ENCODE results near the gene PAPPA. TPM values are rescaled to one million over a fixed set of nuclear protein-coding genes. Genes with fewer than 3 reads are reported as not detected.

PAPPA gene
- total RNA-seq, 1 experiment from 2014 or later = 1.9 TPM

DNA sequence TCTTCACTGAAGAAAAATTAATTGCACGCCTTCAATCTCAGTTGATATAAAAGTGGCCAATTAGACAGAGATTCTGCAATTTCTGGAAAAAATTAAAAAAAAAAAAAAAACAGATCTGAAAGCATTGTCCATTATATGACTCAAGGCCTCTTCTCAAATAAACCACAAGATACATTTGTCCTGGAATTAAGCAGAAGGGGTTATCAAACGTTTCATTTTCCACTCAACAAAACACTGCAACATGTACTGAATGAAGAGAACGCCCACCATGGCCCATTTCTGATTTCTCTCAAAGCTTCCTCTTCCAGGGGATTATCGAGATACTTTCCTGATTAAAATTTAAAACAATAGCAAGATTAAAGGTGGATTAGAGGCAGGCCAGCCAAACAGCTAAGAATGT lies 5.8 kb upstream of the PAPPA start:
- in situ Hi-C loops (cut with HindIII; ENCODE audit: low pct_unique_long_range_greater_than_20kb, low sequenced_read_pairs) = no loop called here
- DNase-seq (ENCODE audit: low read depth) = no peak

GRCh38 chr9:116149844-116150243 lies 3.7 kb upstream of the PAPPA start:
- in situ Hi-C loops (cut with HindIII; ENCODE audit: low pct_unique_long_range_greater_than_20kb, low sequenced_read_pairs) = no loop called here
- DNase-seq (ENCODE audit: low read depth) = no peak

DNA sequence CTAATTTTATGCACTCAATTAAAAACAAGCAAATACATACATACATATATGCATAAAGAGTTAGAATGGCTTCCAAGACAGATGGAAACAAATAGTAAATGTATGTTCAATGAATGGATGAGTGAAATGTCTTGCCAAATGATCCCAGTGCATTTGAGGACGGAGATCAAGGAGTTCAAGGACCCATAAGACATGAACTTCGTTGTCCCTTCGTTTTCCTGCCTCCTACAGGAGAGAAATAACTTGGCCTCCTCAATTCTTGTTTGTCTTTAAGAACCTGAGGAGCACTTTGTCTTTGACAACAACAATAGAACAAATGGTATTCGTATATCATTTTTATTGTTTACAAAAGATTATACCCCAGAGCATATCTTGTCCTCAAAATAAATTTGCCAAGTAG lies 2.4 kb upstream of the PAPPA start:
- DNase-seq (ENCODE audit: low read depth) = no peak
- in situ Hi-C loops (cut with HindIII; ENCODE audit: low pct_unique_long_range_greater_than_20kb, low sequenced_read_pairs) = no loop called here

DNA sequence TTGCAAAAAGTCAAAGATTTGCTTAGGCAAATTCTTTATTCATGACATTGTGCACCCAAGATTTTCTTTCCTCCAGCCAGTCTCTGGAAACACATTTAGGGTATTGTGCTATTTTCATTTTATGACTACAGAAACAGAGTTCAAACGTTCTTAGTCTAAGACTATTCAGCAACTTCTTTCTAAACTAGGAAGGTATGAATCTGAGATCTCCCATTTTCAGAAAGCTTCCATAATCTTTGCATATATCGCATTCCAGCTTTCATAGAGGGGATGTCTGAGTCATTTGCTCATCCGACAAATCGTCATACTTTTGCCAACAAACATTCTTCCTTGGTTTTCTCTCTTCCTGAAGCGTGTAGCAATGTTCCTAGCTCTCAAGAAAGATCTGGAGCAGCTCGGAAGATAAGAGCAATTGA lies 1.6 kb upstream of the PAPPA start:
- in situ Hi-C loops (cut with HindIII; ENCODE audit: low pct_unique_long_range_greater_than_20kb, low sequenced_read_pairs) = no loop called here
- peak; percentile 30 for DNase-seq (ENCODE audit: low read depth)

DNA sequence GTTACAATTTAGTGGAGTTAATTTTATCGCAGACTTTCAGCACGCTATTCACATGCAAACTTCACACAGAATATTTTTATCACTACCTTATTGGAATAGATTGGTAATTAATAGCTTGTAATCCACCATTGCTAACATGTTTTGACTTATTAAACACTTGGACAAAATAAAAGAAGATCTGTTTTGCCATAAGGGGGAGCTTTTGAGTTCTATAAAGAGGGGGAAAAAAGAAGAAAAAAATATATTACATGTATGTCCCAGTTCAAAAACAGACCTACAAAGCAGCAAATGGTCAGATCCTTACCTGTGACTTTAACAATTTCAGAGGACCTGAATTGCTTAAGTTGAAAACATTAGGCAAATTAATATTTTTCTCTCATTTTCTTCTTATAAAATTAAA lies 1.2 kb upstream of the PAPPA start:
- peak; percentile 63 for DNase-seq (ENCODE audit: low read depth)
- in situ Hi-C loops (cut with HindIII; ENCODE audit: low pct_unique_long_range_greater_than_20kb, low sequenced_read_pairs) = no loop called here

DNA sequence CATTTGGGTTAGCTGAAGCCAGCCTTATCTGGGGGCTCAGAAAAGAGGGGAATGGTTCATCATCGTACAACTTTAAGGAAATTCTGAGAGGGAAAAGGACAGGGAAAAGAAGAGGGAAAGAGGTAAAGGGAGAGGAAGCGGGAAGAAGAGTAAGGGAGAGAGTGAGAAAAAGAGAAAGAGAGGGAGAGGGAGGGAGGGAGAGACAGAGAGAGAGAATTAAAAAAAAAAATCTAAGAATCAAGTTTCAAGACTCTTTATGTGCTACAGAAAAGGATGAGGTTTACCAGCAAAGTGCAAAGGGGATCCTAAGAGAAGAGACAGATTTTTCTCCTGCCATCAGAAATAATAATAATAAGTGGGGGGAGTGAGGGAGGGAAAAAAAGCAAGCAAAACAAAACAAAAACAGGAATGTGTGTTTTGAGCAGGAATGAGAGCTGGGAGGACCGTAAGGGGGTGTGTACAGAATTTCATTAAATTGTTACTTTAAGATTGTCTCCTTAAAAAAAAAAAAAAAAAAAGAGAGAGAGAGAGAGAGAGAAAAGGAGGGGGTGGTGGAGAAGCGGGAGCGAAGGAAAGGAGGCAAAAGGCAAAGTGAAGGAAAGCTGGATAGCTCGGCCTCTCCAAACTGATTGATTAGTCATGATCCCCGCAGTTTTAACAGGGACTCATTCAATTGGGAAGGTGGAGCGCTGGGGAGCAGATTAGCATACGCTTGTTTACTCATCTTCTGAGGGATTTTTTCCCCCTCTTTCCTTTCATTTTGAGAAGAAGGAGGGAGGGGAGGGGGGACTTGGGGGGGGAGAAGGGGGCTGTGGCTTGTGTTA lies 438 bp upstream of the PAPPA start:
- peak; percentile 50 for DNase-seq (ENCODE audit: low read depth)
- in situ Hi-C loops (cut with HindIII; ENCODE audit: low pct_unique_long_range_greater_than_20kb, low sequenced_read_pairs) = no loop called here

DNA sequence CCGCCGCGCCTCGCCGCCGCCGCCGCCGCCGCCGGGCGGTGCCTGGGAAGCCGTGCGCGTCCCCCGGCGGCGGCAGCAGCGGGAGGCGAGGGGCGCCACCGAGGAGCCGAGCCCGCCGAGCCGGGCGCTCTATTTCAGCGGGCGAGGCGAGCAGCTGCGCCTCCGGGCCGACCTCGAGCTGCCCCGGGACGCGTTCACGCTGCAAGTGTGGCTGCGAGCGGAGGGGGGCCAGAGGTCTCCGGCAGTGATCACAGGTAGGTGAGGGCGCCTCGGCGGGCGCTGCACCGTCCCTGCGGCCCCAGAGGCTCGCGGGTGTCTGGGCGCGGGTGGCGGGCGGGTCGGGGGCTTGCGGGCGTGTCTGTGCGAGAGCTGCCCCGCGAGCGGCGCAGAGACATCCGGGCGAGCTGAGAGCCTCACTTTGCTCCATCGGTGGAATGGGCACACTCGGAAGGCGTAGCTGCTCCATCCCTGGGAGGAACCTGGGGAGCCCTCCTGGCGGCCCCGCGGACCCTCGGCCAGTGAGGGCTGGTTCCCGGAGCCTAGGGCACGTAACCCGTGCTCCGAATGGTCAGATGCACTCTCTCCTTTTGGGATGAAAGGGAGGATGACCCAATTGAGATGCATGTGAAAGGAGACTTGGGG lies 864 bp downstream of the PAPPA start:
- in situ Hi-C loops (cut with HindIII; ENCODE audit: low pct_unique_long_range_greater_than_20kb, low sequenced_read_pairs) = no loop called here
- no peak for DNase-seq (ENCODE audit: low read depth)

GRCh38 chr9:116154976-116155697 lies 1.5 kb downstream of the PAPPA start:
- DNase-seq (ENCODE audit: low read depth) = no peak

DNA sequence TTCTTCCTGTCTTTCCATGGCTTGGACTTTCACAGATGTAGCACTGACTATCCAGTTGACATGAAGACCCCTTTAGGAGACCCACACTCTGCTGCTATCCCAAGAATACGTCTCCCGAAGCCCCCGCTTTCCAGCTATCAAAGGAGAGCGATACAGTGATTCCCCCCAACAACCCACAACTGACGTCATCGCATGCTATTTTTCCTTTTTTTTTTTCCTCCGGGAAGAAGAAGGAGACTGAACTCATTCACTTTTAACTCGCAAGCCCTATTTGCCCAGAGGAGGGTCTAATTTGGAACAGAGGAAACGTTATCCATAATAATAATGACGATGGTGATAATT lies 2.1 kb downstream of the PAPPA start:
- in situ Hi-C loops (cut with HindIII; ENCODE audit: low pct_unique_long_range_greater_than_20kb, low sequenced_read_pairs) = no loop called here

More at GRCh38 chr9:116154976-116155697, 1.5 kb downstream of the PAPPA start:
- in situ Hi-C loops (cut with HindIII; ENCODE audit: low pct_unique_long_range_greater_than_20kb, low sequenced_read_pairs) = no loop called here

GRCh38 chr9:116156621-116157314 lies 3.2 kb downstream of the PAPPA start:
- in situ Hi-C loops (cut with HindIII; ENCODE audit: low pct_unique_long_range_greater_than_20kb, low sequenced_read_pairs) = no loop called here

More for the DNA sequence above, 2.1 kb downstream of the PAPPA start:
- no peak for DNase-seq (ENCODE audit: low read depth)

GRCh38 chr9:116157436-116158138 lies 4.0 kb downstream of the PAPPA start:
- DNase-seq (ENCODE audit: low read depth) = no peak
- in situ Hi-C loops (cut with HindIII; ENCODE audit: low pct_unique_long_range_greater_than_20kb, low sequenced_read_pairs) = no loop called here

More at GRCh38 chr9:116156621-116157314, 3.2 kb downstream of the PAPPA start:
- peak; percentile 55 for DNase-seq (ENCODE audit: low read depth)

DNA sequence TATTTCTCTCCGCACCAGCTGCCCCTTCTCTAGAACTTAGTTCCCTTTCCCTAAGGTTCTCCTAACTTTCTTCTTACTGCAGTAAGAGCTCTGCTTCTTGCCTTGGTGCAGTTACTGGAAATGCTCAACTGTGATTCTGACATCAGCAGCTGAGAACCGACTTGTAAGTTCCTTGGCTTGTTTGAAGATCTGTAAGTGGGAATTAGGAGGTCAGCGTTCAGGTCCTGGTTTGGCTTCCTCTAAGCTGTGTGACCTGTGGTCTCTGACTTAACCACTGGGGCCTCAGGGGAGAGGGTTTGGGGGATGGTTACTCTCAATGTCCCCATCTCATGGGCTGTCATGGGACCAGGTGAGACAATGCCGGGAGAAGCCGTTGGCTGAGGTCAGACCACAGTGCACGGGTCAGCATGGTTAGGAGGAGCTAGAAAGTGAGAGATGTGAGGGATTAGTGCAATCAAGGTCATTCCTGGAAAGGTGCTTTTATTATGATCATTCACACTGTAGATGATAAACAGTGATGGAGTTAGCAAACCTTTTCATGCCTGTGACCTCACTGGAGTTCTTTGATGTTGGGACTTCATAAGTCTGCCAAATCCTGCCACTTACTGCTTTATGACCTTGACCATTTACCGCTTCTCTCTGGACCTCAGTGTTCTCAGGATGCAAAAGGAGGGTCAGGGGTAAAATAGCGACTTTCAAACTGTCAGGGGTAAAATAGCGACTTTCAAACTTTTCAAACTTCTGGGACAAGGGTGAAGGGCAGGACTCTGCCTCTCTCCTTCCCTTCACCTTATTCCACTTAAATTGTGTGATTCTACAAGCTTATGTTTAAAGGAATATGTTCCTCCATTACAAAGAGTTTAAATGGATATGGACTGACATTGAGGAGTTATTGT lies 7.3 kb downstream of the PAPPA start:
- in situ Hi-C loops (cut with HindIII; ENCODE audit: low pct_unique_long_range_greater_than_20kb, low sequenced_read_pairs) = no loop called here
- no peak for DNase-seq (ENCODE audit: low read depth)

DNA sequence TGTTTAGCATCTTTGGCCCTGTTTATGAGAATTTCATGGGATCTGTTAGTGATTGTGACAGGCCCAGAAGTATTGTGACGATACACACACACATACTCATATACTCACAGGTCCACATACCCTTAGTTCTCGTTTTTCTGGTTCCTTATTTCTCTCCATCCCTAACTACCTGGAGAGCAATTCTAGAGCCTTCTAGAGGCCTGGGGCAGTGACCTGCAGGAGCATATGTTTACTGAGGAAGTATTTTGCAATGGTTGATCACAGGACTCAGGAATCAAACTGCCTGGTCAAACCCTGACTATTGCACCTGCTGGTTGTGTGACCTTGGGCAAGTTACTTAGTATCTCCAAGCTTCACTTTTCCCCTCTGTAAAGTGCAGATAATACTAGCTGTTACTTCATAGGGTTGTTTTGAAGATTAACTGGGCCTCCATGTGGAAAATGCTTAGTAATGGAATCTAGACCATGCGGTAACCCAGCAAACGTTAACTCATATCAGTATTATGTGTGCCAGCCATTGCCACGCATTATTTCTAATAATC lies 8.7 kb downstream of the PAPPA start:
- in situ Hi-C loops (cut with HindIII; ENCODE audit: low pct_unique_long_range_greater_than_20kb, low sequenced_read_pairs) = no loop called here
- DNase-seq (ENCODE audit: low read depth) = no peak

DNA sequence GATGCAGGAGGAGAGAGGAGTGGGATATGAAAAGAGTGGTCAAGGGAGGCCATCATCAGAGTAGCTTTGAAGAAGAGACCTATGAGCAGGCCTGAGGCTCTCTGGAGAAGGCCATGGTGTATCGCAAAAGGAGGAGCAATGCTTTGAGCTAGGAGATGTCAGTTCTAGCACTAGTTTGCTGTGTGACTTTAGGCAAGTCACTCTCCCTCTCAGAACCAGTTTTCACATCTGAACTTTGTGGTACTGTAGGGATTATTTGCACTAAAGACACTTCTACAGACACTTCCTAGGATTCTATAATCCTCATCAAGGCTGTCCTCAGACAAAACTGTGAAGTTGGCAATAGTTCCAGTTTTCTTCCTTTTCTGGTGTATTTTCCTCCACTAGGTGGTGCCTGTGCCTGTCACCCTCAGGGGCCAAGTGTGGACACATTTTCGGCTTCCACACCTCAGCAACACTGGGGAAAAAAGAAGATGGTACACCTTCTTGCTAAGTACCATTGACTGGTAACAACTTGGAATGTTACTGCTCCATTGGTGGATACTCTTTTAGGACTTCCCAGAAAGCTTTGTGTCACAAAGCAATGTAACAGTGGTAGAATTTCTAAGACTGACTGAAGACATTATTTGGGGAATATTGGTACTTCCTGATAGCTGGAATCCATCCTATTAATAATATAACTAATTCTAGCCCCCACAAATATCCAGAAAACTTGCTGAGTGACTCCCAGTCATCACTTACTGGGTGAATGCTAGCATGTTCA lies 9.9 kb downstream of the PAPPA start:
- in situ Hi-C loops (cut with HindIII; ENCODE audit: low pct_unique_long_range_greater_than_20kb, low sequenced_read_pairs) = no loop called here
- no peak for DNase-seq (ENCODE audit: low read depth)

- in situ Hi-C loops (cut with HindIII; ENCODE audit: low pct_unique_long_range_greater_than_20kb, low sequenced_read_pairs) = no loop called here
These were observed 12.3 kb downstream of the PAPPA start for GRCh38 chr9:116165912-116166311.

GRCh38 chr9:116166713-116167112 lies 13.1 kb downstream of the PAPPA start:
- DNase-seq (ENCODE audit: low read depth) = no peak
- in situ Hi-C loops (cut with HindIII; ENCODE audit: low pct_unique_long_range_greater_than_20kb, low sequenced_read_pairs) = no loop called here

More at GRCh38 chr9:116165912-116166311, 12.3 kb downstream of the PAPPA start:
- DNase-seq (ENCODE audit: low read depth) = no peak
